RKO (cell line): ENCODE results near the gene SETMAR.
A peak's percentile ranks its signal among the peaks of the same experiment; 100 is the strongest.
"Not testable (repeated sequence)": the region's sequence is repeated elsewhere in the genome, so short reads cannot be mapped to it uniquely, and the experiment has no call there.

Experiments used
- DNase-seq: peaks from one replicate; pipeline ENCODE4 v3.0.0-alpha.2; 2016; ENCODE audit warnings: low spot score

Gene SETMAR

GRCh38 chr3:4303187-4304123, at the start of gene SETMAR:
TSS of gene SETMAR (plus strand) at chr3:4303369. CDS start at chr3:4303371, 2 bp downstream.
- DNase-seq = peak; percentile 85

- no peak for DNase-seq
Observed at GRCh38 chr3:4261406-4261805, 41.8 kb upstream of the SETMAR start.

- DNase-seq = no peak
Observed at GRCh38 chr3:4264040-4264439, 39.1 kb upstream of the SETMAR start.

- no peak for DNase-seq
Observed at GRCh38 chr3:4270720-4271119, 32.4 kb upstream of the SETMAR start.

- DNase-seq = peak; percentile 54
Observed at GRCh38 chr3:4271834-4272233, 31.3 kb upstream of the SETMAR start.

GRCh38 chr3:4279516-4280105, 23.6 kb upstream of the SETMAR start:
- DNase-seq = no peak

- no peak for DNase-seq
Observed at GRCh38 chr3:4281991-4282390, 21.2 kb upstream of the SETMAR start.

GRCh38 chr3:4284865-4285264, 18.3 kb upstream of the SETMAR start:
- DNase-seq = no peak

- no peak for DNase-seq
Observed at GRCh38 chr3:4289044-4289443, 14.1 kb upstream of the SETMAR start.

- peak; percentile 62 for DNase-seq
Observed at GRCh38 chr3:4290272-4290893, 12.8 kb upstream of the SETMAR start.

- no peak for DNase-seq
Observed at GRCh38 chr3:4292301-4292700, 10.9 kb upstream of the SETMAR start.

GRCh38 chr3:4294616-4295327, 8.4 kb upstream of the SETMAR start:
- no peak for DNase-seq

- not testable (repeated sequence) for DNase-seq
Observed at GRCh38 chr3:4296454-4296853, 6.7 kb upstream of the SETMAR start.

- no peak for DNase-seq
Observed at GRCh38 chr3:4297486-4297885, 5.7 kb upstream of the SETMAR start.

- DNase-seq = no peak
Observed at GRCh38 chr3:4302747-4303146, 422 bp upstream of the SETMAR start.

GRCh38 chr3:4305210-4305609, 2.0 kb downstream of the SETMAR start:
- not testable (repeated sequence) for DNase-seq

GRCh38 chr3:4306091-4306490, 2.9 kb downstream of the SETMAR start:
- no peak for DNase-seq

GRCh38 chr3:4306860-4307259, 3.7 kb downstream of the SETMAR start:
- no peak for DNase-seq

GRCh38 chr3:4309491-4310128, 6.4 kb downstream of the SETMAR start:
- no peak for DNase-seq

GRCh38 chr3:4310971-4311370, 7.8 kb downstream of the SETMAR start:
- no peak for DNase-seq

GRCh38 chr3:4311496-4311895, 8.3 kb downstream of the SETMAR start:
- DNase-seq = no peak
